ENCODE data around the gene SP1.

DNA sequence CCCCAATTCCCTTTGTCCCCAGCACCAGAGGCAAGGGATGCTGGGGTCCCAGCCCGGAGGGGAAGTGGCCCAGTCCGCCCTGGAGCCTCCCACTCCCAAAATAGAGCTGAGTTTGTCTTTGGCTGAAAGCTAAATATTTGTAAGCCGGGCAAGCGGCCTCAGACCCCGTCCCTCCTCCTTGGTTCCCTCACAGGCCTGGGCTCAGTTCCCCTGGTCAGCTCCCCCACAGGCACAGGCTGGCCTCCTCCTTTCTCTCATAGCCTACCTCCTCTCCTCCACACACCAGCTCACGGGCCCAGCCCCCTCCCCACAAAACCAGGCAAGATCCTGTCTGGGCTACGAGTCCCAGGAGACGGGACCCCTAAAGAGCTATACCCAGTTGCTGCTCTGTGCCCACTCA lies 45.2 kb upstream of the SP1 start:
- TF ChIP-seq CTCF (conservative IDR thresholded peaks at IDR 0.05; ENCODE audit: low read depth, low read length) (no peak), EZH2 (IDR thresholded peaks at IDR 0.05; ENCODE audit: borderline replicate concordance, low read depth, low read length, poor library complexity, severe bottlenecking) (no peak)

Measured in A673 (cell line).